Measurements from ENCODE around the gene PELI1. TPM values are rescaled to one million over a fixed set of nuclear protein-coding genes. Genes with fewer than 3 reads are reported as not detected.

PELI1 gene
- total RNA-seq, 3 donors from 2014 or later, result 45.6 to 51.2 (median 48.9) TPM

DNA sequence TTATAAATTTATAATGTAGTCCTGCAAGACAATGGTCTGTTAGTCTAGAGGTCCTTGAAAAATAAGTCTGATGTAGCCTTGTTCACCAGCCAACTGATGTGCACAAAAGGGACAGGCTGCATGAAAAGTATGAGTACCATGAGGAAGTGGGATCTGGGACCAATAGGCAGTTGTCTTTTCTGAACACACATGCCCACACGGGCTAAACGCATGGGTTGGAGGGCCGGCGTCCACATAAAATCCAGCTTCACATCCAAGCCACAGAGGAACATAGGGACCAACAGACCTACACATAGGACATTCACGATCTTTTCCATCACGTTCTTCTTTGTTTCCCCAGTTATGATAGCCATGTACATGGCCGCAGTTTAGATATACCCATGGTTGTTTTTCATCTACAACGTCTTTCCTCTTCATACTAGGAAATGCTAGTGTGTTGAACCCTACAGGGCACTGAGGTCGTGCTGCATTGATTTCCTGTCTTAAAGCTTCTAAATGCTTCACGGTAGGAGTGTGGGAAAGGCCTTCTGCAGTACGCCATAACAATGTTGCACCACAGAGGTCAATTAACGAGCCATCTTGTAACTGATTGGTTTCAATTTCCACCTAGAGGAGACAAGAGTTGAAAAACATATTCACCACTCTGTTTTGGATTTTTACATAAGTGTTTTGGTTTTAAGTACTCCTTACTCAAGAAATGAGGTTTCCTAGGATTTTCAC lies 49.4 kb downstream of the PELI1 start:
- H3K9me3 ChIP-seq, result no peaks in the 10 kb centered on the region
- no peaks in the 10 kb centered on the region for H3K4me1 ChIP-seq (ENCODE audit: low read depth)
- DNase-seq (no peak), ATAC-seq (no peak)
- no peak overlapping the region for H3K4me3 ChIP-seq
- peaks cover 15% of the 10 kb centered on the region for H3K36me3 ChIP-seq (ENCODE audit: low read depth)
- TF ChIP-seq, protein P1, sequence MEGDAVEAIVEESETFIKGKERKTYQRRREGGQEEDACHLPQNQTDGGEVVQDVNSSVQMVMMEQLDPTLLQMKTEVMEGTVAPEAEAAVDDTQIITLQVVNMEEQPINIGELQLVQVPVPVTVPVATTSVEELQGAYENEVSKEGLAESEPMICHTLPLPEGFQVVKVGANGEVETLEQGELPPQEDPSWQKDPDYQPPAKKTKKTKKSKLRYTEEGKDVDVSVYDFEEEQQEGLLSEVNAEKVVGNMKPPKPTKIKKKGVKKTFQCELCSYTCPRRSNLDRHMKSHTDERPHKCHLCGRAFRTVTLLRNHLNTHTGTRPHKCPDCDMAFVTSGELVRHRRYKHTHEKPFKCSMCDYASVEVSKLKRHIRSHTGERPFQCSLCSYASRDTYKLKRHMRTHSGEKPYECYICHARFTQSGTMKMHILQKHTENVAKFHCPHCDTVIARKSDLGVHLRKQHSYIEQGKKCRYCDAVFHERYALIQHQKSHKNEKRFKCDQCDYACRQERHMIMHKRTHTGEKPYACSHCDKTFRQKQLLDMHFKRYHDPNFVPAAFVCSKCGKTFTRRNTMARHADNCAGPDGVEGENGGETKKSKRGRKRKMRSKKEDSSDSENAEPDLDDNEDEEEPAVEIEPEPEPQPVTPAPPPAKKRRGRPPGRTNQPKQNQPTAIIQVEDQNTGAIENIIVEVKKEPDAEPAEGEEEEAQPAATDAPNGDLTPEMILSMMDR (IDR thresholded peaks at IDR 0.05), result no peak
- intact Hi-C loops (cut with DNase I, micrococcal nuclease), result no loop called here

DNA sequence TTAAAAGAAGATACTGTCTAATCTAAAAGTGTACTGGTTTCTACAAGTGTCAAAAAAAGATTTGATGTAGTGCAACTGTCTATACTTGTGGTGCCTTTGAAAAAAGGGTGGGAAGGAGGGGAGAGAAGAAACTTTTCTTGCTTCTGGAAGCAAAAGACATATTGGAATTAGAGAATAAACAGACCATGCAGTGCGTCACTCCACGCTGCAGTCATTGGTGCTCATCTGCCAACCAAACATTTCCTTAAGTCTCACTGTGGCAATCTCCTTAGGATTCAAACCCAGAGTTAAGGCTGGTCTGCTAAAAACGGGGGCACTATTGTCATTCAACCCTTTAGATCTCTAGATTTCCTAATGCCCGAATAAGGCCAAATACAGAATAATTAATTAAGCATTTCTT lies 50.9 kb downstream of the PELI1 start:
- Histone ChIP-seq H3K36me3 (ENCODE audit: low read depth) (peaks cover 15% of the 10 kb centered on the region), H3K4me1 (ENCODE audit: low read depth) (no peaks in the 10 kb centered on the region), H3K9me3 (no peaks in the 10 kb centered on the region), H3K4me3 (no peak overlapping the region)
- ATAC-seq (no peak), DNase-seq (no peak)
- intact Hi-C loops (cut with DNase I, micrococcal nuclease), result no loop called here
- TF ChIP-seq, protein P1 (IDR thresholded peaks at IDR 0.05), result no peak

DNA sequence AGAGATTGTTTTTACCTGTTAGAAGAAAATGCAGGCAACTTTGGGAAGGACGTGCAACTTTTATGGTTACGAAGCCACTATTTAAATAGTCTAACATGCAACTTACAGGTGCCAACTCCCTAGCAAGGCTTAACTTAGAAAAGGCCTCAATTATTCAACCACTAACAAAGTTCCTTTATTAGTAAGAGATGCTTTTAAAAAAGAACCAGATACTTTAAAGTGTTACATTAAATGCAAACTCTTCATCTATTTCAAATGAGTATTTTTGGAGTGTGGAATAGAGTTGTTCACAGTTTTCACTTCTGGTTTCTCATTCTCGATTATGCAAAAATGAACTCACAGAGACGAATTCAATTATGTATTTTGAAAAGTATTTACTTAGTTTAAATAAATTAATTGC lies 51.7 kb downstream of the PELI1 start:
- no peak overlapping the region for H3K4me3 ChIP-seq
- TF ChIP-seq, protein P1 (IDR thresholded peaks at IDR 0.05), result no peak
- H3K4me1 ChIP-seq (ENCODE audit: low read depth), result no peaks in the 10 kb centered on the region
- DNase-seq, result no peak
- peaks cover 15% of the 10 kb centered on the region for H3K36me3 ChIP-seq (ENCODE audit: low read depth)
- intact Hi-C loops (cut with DNase I, micrococcal nuclease), result no loop called here
- ATAC-seq, result no peak
- H3K9me3 ChIP-seq, result no peaks in the 10 kb centered on the region

DNA sequence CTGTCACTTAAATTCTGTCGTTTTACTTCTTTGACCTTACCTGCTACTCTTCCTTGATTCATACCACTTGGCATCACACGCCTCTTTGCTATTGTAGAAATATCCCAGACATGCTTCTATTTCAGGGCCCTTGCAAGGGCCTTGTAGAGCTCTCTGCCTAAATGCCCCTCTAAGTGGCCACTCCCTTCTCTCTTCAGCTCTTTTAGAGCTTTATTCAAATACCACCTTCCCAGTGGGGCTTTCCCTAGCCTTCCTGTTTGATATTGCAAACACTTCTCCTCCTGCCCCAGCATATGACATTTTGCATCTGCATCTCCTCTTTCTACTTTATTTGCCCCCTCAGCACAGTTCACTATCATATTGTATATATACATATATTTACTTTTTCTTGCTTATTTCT lies 54.0 kb downstream of the PELI1 start:
- no peak overlapping the region for H3K4me3 ChIP-seq
- TF ChIP-seq, protein P1 (IDR thresholded peaks at IDR 0.05), result no peak
- intact Hi-C loops (cut with DNase I, micrococcal nuclease), result no loop called here
- H3K4me1 ChIP-seq (ENCODE audit: low read depth), result no peaks in the 10 kb centered on the region
- DNase-seq, result no peak
- peaks cover 5% of the 10 kb centered on the region for H3K36me3 ChIP-seq (ENCODE audit: low read depth)
- no peaks in the 10 kb centered on the region for H3K9me3 ChIP-seq
- ATAC-seq, result no peak

DNA sequence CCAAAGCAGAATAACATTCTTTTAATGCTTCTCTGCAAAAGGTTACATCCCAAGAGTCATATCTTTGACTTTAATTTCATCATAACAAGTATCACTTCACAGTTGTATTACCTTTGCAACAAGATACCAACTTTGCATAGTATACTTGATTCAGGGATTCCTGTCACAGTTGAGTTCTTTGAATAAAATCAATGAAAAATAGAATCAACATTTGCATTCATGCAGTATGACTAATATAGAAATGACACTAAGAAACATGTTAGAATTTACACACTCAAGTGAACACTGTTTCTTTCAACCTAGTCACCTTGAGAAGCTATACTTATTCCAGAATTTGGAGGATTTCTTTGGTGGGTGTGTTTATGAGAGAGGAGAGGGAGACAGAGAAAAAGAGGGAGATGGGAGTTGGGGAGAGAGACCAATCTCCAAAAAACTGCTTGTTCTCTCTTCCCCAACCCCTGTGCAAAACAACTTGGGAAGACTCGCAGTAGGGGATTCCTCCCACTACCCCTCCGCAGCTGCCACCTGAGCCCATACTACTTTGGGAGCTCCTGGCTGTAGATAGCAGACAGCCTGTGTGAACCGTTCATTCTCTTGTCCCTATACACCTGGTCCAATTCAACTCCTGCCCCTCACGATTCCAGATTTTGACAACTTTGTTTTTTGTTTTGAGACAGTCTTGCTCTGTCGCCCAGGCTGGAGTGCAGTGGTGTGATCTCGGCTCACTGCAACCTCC lies 57.7 kb downstream of the PELI1 start:
- Histone ChIP-seq H3K36me3 (ENCODE audit: low read depth) (no peaks in the 10 kb centered on the region), H3K4me1 (ENCODE audit: low read depth) (no peaks in the 10 kb centered on the region), H3K9me3 (no peaks in the 10 kb centered on the region), H3K4me3 (no peak overlapping the region)
- DNase-seq (no peak), ATAC-seq (no peak)
- intact Hi-C loops (cut with DNase I, micrococcal nuclease), result no loop called here
- TF ChIP-seq, protein P1 (IDR thresholded peaks at IDR 0.05), result no peak
